GM21526 (cell line): ENCODE data around the gene BAG1.

Experiments used
- ATAC-seq: cut with Tn5 transposase; IDR thresholded peaks from one replicate; pipeline ENCODE4 v1.9.1; 2021; ENCODE audit warnings: moderate library complexity; ENCODE audit not compliant: unreplicated experiment, low FRiP score

The BAG1 gene

GRCh38 chr9:33264473-33265177, at the start of gene BAG1, which contains the start of gene CHMP5:
Gene BAG1 (minus strand): TSS chr9:33264708.
Gene CHMP5 (plus strand): TSS chr9:33265049. CDS start chr9:33265079, 30 bp downstream.
- peak; percentile 79 for ATAC-seq

- ATAC-seq: no peak
Observed at GRCh38 chr9:33311953-33312352, 47.4 kb upstream of the BAG1 start.

GRCh38 chr9:33310748-33311147, 46.2 kb upstream of the BAG1 start:
- ATAC-seq: no peak

- no peak for ATAC-seq
Observed at GRCh38 chr9:33309903-33310302, 45.4 kb upstream of the BAG1 start.

- no peak for ATAC-seq
Observed at GRCh38 chr9:33307067-33307466, 42.6 kb upstream of the BAG1 start.

GRCh38 chr9:33306037-33306436, 41.5 kb upstream of the BAG1 start:
- no peak for ATAC-seq

GRCh38 chr9:33304362-33304761, 39.9 kb upstream of the BAG1 start:
- no peak for ATAC-seq

GRCh38 chr9:33300546-33300945, 36.0 kb upstream of the BAG1 start:
- no peak for ATAC-seq

GRCh38 chr9:33297432-33297831, 32.9 kb upstream of the BAG1 start:
- ATAC-seq: peak; percentile 81

GRCh38 chr9:33295571-33295970, 31.1 kb upstream of the BAG1 start:
- ATAC-seq: no peak

GRCh38 chr9:33294670-33295432, 30.3 kb upstream of the BAG1 start:
- ATAC-seq: no peak

GRCh38 chr9:33293782-33294181, 29.3 kb upstream of the BAG1 start:
- ATAC-seq: no peak

- no peak for ATAC-seq
Observed at GRCh38 chr9:33291901-33292300, 27.4 kb upstream of the BAG1 start.

- peak; percentile 3 for ATAC-seq
Observed at GRCh38 chr9:33291031-33291397, 26.5 kb upstream of the BAG1 start.

GRCh38 chr9:33290247-33291030, 25.9 kb upstream of the BAG1 start, which contains the start of gene NFX1:
Gene NFX1 (plus strand): TSS chr9:33290516. CDS start chr9:33290573, 57 bp downstream.
- ATAC-seq: peak; percentile 74

- ATAC-seq: peak; percentile 22
Observed at GRCh38 chr9:33289936-33290246, 25.4 kb upstream of the BAG1 start.

GRCh38 chr9:33289496-33289895, 25.0 kb upstream of the BAG1 start:
- ATAC-seq: no peak

- no peak for ATAC-seq
Observed at GRCh38 chr9:33288828-33289483, 24.4 kb upstream of the BAG1 start.

- ATAC-seq: no peak
Observed at GRCh38 chr9:33288235-33288634, 23.7 kb upstream of the BAG1 start.

GRCh38 chr9:33287087-33287490, 22.6 kb upstream of the BAG1 start:
- no peak for ATAC-seq

- ATAC-seq: no peak
Observed at GRCh38 chr9:33285502-33285901, 21.0 kb upstream of the BAG1 start.
